ENCODE data around the gene GRK3.

The GRK3 gene

DNA sequence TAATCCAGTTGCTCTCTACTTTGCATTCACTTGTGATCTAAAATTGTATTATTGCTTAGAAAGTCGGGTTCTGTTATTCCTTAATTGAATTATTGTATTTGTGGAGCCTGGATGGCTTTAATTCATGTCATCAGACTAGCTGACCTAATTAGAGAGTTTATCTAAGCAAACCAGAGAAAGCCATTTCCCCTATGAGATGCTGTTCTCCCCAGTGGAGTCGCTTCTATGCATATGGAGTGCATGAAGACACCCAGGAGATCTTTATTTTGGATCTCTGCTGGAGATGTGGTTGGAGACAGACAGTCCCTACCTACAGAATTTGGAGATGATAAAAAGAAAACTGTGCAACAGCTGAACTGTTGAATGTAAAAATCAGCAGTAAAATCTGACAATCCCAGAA is 132.3 kb downstream of the GRK3 start:
- no peaks in the 10 kb centered on the region for H3K27me3 ChIP-seq (ENCODE audit: insufficient read depth, low read length)
- H2AFZ ChIP-seq (ENCODE audit: low read length): no peak overlapping the region
- H3K79me2 ChIP-seq (ENCODE audit: insufficient read depth, low read length): no peaks in the 10 kb centered on the region
- no peaks in the 10 kb centered on the region for H3K36me3 ChIP-seq (ENCODE audit: insufficient read depth, low read length)
- H3K4me1 ChIP-seq (ENCODE audit: insufficient read depth, low read length, severe bottlenecking): no peaks in the 10 kb centered on the region
- no peaks in the 10 kb centered on the region for H3K9me2 ChIP-seq (ENCODE audit: low read depth, low read length)
- no peak overlapping the region for H3K27ac ChIP-seq (ENCODE audit: low read depth, low read length, poor library complexity, severe bottlenecking)
- H3K4me3 ChIP-seq (ENCODE audit: low read depth, low read length, poor library complexity, severe bottlenecking): no peak overlapping the region
- H3K9me3 ChIP-seq (ENCODE audit: low read length): no peaks in the 10 kb centered on the region
- no peak overlapping the region for H3K9ac ChIP-seq (ENCODE audit: low read length)
- no peaks in the 10 kb centered on the region for H4K20me1 ChIP-seq (ENCODE audit: insufficient read depth, low read length)
- H3K4me2 ChIP-seq (ENCODE audit: low read length): no peak overlapping the region
- no peaks in the 10 kb centered on the region for H3F3A ChIP-seq (ENCODE audit: insufficient read depth, low read length)
- TF ChIP-seq, protein P1, sequence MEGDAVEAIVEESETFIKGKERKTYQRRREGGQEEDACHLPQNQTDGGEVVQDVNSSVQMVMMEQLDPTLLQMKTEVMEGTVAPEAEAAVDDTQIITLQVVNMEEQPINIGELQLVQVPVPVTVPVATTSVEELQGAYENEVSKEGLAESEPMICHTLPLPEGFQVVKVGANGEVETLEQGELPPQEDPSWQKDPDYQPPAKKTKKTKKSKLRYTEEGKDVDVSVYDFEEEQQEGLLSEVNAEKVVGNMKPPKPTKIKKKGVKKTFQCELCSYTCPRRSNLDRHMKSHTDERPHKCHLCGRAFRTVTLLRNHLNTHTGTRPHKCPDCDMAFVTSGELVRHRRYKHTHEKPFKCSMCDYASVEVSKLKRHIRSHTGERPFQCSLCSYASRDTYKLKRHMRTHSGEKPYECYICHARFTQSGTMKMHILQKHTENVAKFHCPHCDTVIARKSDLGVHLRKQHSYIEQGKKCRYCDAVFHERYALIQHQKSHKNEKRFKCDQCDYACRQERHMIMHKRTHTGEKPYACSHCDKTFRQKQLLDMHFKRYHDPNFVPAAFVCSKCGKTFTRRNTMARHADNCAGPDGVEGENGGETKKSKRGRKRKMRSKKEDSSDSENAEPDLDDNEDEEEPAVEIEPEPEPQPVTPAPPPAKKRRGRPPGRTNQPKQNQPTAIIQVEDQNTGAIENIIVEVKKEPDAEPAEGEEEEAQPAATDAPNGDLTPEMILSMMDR (IDR thresholded peaks at IDR 0.05; ENCODE audit: low read length): no peak
- no peak for TF ChIP-seq EZH2 (IDR thresholded peaks at IDR 0.05; ENCODE audit: borderline replicate concordance, low read length)

DNA sequence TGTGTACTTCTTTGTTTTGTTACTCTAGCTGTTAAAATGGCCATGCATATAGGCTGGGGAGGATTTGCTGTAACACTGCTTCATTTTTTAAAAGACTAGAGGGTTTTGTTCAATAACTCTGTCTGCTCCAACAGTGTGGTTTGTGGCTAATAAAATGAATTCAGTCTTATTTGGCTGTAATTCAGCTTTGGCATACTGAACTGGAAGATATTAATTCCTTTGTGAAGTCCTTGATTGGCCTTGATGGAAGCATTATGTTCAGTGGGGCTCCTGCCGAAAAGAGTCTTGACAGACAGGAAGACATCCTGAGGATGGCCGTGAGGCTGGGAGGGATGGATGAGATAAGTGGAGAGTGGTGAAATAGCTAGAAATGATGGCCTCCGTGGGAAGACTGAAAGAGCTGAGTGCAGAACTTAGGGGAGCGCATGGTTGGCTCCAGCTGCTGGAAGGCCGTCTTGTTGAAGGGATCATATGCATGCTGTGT is 132.7 kb downstream of the GRK3 start:
- Histone ChIP-seq H3K4me3 (ENCODE audit: low read depth, low read length, poor library complexity, severe bottlenecking) (no peak overlapping the region), H3K79me2 (ENCODE audit: insufficient read depth, low read length) (no peaks in the 10 kb centered on the region), H3K9me2 (ENCODE audit: low read depth, low read length) (no peaks in the 10 kb centered on the region), H3F3A (ENCODE audit: insufficient read depth, low read length) (no peaks in the 10 kb centered on the region), H3K27me3 (ENCODE audit: insufficient read depth, low read length) (no peaks in the 10 kb centered on the region), H3K9ac (ENCODE audit: low read length) (no peak overlapping the region), H3K4me2 (ENCODE audit: low read length) (no peak overlapping the region), H3K36me3 (ENCODE audit: insufficient read depth, low read length) (no peaks in the 10 kb centered on the region), H2AFZ (ENCODE audit: low read length) (no peak overlapping the region), H3K27ac (ENCODE audit: low read depth, low read length, poor library complexity, severe bottlenecking) (no peak overlapping the region), H4K20me1 (ENCODE audit: insufficient read depth, low read length) (no peaks in the 10 kb centered on the region), H3K9me3 (ENCODE audit: low read length) (no peaks in the 10 kb centered on the region), H3K4me1 (ENCODE audit: insufficient read depth, low read length, severe bottlenecking) (no peaks in the 10 kb centered on the region)
- TF ChIP-seq EZH2 (IDR thresholded peaks at IDR 0.05; ENCODE audit: borderline replicate concordance, low read length): no peak
- TF ChIP-seq, protein P1 (IDR thresholded peaks at IDR 0.05; ENCODE audit: low read length): no peak

DNA sequence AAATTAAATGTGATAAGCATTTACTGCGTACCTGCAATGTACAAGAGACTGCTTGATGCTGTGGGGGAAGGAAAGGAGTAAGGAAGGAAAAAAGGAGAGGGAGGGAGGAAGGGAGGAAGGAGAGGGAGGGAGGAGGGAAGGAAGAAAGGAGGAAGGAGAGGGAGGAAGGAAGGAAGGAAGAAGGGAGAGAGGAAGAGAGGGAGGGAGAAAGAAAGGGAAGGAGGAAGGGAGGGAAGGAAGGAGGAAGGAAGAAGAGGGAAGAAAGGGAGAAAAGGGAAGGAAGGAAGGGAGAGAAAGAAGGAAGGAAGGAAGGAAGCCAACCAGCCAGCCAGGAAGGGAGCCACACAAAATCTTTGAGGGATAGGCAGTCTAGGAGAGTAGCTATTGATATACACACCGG is 133.5 kb downstream of the GRK3 start:
- Histone ChIP-seq H3K79me2 (ENCODE audit: insufficient read depth, low read length) (no peaks in the 10 kb centered on the region), H3K4me1 (ENCODE audit: insufficient read depth, low read length, severe bottlenecking) (no peaks in the 10 kb centered on the region), H3K9ac (ENCODE audit: low read length) (no peak overlapping the region), H3K27ac (ENCODE audit: low read depth, low read length, poor library complexity, severe bottlenecking) (no peak overlapping the region), H2AFZ (ENCODE audit: low read length) (no peak overlapping the region), H3K4me3 (ENCODE audit: low read depth, low read length, poor library complexity, severe bottlenecking) (no peak overlapping the region), H3K9me2 (ENCODE audit: low read depth, low read length) (no peaks in the 10 kb centered on the region), H3K27me3 (ENCODE audit: insufficient read depth, low read length) (no peaks in the 10 kb centered on the region), H3F3A (ENCODE audit: insufficient read depth, low read length) (no peaks in the 10 kb centered on the region), H4K20me1 (ENCODE audit: insufficient read depth, low read length) (no peaks in the 10 kb centered on the region), H3K9me3 (ENCODE audit: low read length) (no peaks in the 10 kb centered on the region), H3K36me3 (ENCODE audit: insufficient read depth, low read length) (no peaks in the 10 kb centered on the region), H3K4me2 (ENCODE audit: low read length) (no peak overlapping the region)
- TF ChIP-seq, protein P1 (IDR thresholded peaks at IDR 0.05; ENCODE audit: low read length): no peak
- no peak for TF ChIP-seq EZH2 (IDR thresholded peaks at IDR 0.05; ENCODE audit: borderline replicate concordance, low read length)
